Measurements from ENCODE around the gene BRD9.

Gene BRD9

DNA sequence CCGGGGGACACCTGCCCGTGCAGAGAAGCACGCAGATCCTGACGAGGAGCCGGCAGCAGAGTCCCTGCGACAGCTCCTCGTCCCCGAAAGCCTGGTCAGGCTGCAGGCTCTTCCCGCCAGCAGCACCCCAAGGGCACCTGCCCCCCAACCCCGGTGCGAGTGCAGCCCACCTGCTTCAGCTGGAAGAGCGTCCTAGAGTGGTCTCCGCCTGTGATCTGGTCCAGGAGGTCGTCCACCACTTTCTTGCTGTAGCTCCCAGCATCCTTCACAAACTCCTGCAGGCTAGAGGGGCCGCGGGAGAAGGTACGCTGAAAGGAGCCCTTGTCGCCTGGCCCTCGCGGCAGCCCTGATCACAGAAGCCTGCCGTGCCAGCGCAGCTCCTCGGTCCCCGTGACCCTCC lies 16.7 kb downstream of the BRD9 start:
- TF ChIP-seq SIN3A (IDR thresholded peaks at IDR 0.05; ENCODE audit: borderline replicate concordance, insufficient read depth, low read length) (no peak), TAF1 (IDR thresholded peaks at IDR 0.05; ENCODE audit: borderline replicate concordance, insufficient read depth, low read length) (no peak), FOXP2 (optimal IDR thresholded peaks at IDR 0.05; ENCODE audit: borderline replicate concordance, extremely low read depth, extremely low read length, insufficient read depth) (no peak), POLR2AphosphoS5 (IDR thresholded peaks at IDR 0.05; ENCODE audit: low read depth, low read length) (no peak), REST (IDR thresholded peaks at IDR 0.05; ENCODE audit: insufficient read depth in 1 of 2, low read depth in 2 of 2, low read length in 2 of 2) (no peak)

GRCh38 chr5:873328-873727 lies 19.3 kb downstream of the BRD9 start:
- TF ChIP-seq SIN3A (IDR thresholded peaks at IDR 0.05; ENCODE audit: borderline replicate concordance, insufficient read depth, low read length) (no peak), REST (IDR thresholded peaks at IDR 0.05; ENCODE audit: insufficient read depth in 1 of 2, low read depth in 2 of 2, low read length in 2 of 2) (no peak), TAF1 (IDR thresholded peaks at IDR 0.05; ENCODE audit: borderline replicate concordance, insufficient read depth, low read length) (no peak), FOXP2 (optimal IDR thresholded peaks at IDR 0.05; ENCODE audit: borderline replicate concordance, extremely low read depth, extremely low read length, insufficient read depth) (no peak), POLR2AphosphoS5 (IDR thresholded peaks at IDR 0.05; ENCODE audit: low read depth, low read length) (no peak)

GRCh38 chr5:872301-872700 lies 20.3 kb downstream of the BRD9 start:
- TF ChIP-seq SIN3A (IDR thresholded peaks at IDR 0.05; ENCODE audit: borderline replicate concordance, insufficient read depth, low read length) = no peak
- TF ChIP-seq REST (IDR thresholded peaks at IDR 0.05; ENCODE audit: insufficient read depth in 1 of 2, low read depth in 2 of 2, low read length in 2 of 2) = no peak
- no peak for TF ChIP-seq POLR2AphosphoS5 (IDR thresholded peaks at IDR 0.05; ENCODE audit: low read depth, low read length)
- TF ChIP-seq TAF1 (IDR thresholded peaks at IDR 0.05; ENCODE audit: borderline replicate concordance, insufficient read depth, low read length) = no peak
- TF ChIP-seq FOXP2 (optimal IDR thresholded peaks at IDR 0.05; ENCODE audit: borderline replicate concordance, extremely low read depth, extremely low read length, insufficient read depth) = no peak

GRCh38 chr5:871596-872298 lies 20.9 kb downstream of the BRD9 start:
- TF ChIP-seq FOXP2 (optimal IDR thresholded peaks at IDR 0.05; ENCODE audit: borderline replicate concordance, extremely low read depth, extremely low read length, insufficient read depth) (no peak), SIN3A (IDR thresholded peaks at IDR 0.05; ENCODE audit: borderline replicate concordance, insufficient read depth, low read length) (no peak), TAF1 (IDR thresholded peaks at IDR 0.05; ENCODE audit: borderline replicate concordance, insufficient read depth, low read length) (no peak), REST (IDR thresholded peaks at IDR 0.05; ENCODE audit: insufficient read depth in 1 of 2, low read depth in 2 of 2, low read length in 2 of 2) (no peak), POLR2AphosphoS5 (IDR thresholded peaks at IDR 0.05; ENCODE audit: low read depth, low read length) (no peak)

All from PFSK-1 (cell line).